Astrocyte of the spinal cord (primary cell): ENCODE data around the gene HES6.
"Not testable (repeated sequence)": the region's sequence is repeated elsewhere in the genome, so short reads cannot be mapped to it uniquely, and the experiment has no call there.

Experiments
- DNase-seq: peaks from one replicate; pipeline ENCODE4 v3.0.0; 2011; ENCODE audit warnings: low read depth, low spot score
- H3K4me3 ChIP-seq: 2 replicates; pipeline ENCODE4 v1.5.1; 2011; ENCODE audit warnings: low read depth, mild to moderate bottlenecking, low read length, moderate library complexity
- in situ Hi-C: cut with HindIII; loops from 2 replicates; pipeline ENCODE4 v1.10.0; 2017; ENCODE audit warnings: low sequenced_read_pairs
- TF ChIP-seq, protein P1 (sequence below): IDR thresholded peaks from 2 replicates; pipeline ENCODE4 v1.5.1; 2012; ENCODE audit warnings: low read depth, mild to moderate bottlenecking, low read length, inconsistent platforms

Gene HES6

DNA sequence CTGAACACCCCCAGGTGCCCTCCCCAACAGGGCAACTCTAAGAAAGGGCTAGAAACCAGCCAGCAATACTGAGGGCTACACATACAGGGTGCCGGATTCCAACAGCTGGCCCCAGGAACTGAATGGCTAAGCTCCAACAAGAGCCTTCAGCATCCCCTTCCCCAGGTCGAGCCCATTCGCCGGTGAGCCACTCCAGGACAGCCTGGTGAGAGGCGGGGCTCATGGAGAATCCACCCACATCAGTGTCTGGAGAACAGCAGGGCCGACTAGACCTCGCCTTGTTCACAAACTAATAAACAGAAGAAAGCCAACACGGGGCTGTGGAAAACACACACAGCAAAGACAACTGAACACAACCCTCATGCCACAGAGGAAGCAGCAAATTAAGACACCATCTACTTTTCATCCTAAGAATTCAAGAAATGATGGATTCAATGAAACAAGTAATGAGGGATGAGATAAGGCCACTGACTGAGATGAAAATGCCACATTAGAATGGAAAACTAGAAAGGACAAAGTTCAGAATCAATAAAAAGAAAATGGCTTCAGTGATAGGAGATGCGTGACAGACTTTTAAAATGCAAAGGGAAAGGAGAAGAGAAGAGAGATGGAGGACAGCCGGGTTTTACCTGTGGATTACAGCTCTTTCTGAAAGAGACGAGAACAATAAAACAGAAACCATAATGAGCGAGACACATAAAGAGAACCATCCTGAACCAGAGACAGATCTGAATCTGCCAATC, 40.4 kb upstream of the HES6 start:
- no peak for DNase-seq
- in situ Hi-C loops, result no loop called here
- no peak overlapping the region for H3K4me3 ChIP-seq
- TF ChIP-seq, protein P1, sequence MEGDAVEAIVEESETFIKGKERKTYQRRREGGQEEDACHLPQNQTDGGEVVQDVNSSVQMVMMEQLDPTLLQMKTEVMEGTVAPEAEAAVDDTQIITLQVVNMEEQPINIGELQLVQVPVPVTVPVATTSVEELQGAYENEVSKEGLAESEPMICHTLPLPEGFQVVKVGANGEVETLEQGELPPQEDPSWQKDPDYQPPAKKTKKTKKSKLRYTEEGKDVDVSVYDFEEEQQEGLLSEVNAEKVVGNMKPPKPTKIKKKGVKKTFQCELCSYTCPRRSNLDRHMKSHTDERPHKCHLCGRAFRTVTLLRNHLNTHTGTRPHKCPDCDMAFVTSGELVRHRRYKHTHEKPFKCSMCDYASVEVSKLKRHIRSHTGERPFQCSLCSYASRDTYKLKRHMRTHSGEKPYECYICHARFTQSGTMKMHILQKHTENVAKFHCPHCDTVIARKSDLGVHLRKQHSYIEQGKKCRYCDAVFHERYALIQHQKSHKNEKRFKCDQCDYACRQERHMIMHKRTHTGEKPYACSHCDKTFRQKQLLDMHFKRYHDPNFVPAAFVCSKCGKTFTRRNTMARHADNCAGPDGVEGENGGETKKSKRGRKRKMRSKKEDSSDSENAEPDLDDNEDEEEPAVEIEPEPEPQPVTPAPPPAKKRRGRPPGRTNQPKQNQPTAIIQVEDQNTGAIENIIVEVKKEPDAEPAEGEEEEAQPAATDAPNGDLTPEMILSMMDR, result no peak

DNA sequence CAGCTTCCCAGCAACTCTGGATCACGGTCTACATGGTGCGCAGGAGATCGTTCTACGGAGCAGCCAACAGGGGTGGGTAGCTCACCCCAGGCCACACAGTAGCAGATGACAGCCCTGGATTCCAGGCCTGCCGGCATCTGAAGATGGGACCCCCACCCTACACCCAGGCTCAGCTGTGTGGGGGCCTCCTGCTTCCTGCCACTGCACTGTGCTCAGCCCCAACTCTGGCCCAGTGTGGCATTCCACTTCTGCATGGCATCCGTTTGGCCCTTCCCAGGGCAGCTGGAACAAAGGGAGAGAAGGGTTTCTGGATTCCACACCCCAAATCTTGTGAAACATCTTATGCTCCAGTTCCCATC, 39.5 kb upstream of the HES6 start:
- in situ Hi-C loops, result no loop called here
- no peak overlapping the region for H3K4me3 ChIP-seq
- TF ChIP-seq, protein P1, result no peak
- no peak for DNase-seq

DNA sequence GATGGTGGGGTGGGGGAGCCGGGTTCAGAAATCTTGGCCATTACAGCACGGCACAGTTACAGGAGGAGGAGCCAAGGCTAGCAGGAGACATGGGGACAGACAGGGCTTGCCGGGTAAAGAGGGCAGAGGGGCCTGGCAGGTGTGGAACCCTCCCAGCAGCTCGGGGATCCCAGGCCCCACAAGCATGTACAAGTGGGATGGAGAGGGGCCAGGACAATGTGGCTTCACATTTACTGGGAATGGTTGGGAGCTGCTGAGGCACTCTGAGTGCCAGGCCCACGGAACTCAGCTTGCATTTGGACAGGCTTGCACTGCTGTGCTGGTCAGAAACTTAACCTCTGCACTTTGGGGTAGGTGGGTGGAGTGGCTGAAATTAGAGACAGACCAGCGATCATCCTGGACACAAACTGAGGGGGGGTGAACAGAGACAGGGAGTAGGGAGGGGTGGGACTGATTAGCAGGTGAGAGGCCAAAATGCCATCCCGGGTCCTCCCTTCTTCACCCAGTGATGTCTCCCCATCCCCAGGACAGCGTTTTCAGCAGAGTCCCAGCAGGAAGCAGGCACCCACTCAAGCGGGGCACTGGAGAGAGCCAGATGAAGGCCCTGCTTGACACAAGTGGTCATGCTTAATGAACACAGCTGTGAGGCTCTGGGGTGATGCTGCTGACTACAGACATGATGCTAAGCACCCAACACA, 38.9 kb upstream of the HES6 start:
- no peak overlapping the region for H3K4me3 ChIP-seq
- no peak for DNase-seq
- TF ChIP-seq, protein P1, result no peak
- in situ Hi-C loops, result no loop called here

DNA sequence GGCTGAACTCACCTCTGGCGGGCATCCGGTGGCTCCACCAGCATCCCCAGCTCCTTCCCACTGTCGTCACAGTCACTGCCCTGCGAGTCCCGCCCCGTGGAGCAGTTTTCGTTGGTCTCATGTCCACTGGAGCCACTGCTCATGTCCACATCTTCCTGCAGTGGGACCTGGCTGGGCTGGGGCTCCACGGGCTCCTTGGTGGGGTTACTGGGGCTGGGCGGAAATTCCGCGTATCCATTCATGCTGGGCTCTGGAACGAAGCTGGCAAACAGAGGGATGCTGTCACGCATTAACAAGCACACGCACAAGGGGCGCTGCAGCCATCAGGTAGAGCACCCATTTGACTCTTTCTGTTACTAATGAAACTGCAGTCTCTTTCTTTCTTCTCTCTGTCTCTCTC, 37.9 kb upstream of the HES6 start:
- in situ Hi-C loops, result no loop called here
- H3K4me3 ChIP-seq, result no peak overlapping the region
- TF ChIP-seq, protein P1, result peak; percentile 24
- DNase-seq, result no peak

DNA sequence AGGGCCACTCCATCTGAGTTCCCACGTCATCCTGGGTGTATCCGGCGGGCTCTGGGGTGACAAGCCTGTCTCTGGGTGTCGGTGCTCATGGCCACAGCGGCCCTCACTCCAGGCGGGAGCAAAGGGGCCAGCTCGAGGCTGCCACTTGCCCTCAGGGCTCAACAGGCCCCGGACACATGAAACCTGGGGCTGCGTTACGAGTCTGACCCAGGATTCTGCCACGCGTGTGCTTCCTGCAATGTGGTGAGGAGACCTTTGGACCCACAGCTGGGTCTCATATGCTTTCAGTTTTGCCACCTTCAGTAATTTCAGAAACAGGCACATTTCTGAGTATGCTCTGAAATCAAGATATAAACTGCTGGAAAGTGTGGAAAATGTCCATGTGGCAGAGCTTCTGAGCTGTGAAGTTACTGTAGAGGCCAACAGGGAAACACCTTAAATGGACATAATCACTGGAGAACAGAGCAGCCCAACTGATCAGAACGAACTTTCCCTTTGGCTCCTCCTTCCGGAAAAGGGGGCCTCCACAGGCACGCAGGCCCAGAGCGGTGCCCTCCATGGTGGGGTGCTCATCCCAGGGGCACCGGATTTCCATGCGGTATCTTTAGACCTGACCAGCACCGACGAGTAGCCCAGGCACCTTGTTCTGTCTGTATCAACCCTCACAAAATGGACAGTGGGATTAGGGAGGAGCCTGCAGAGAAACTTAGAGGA, 34.5 kb upstream of the HES6 start:
- no peak for DNase-seq
- TF ChIP-seq, protein P1, result no peak
- H3K4me3 ChIP-seq, result no peak overlapping the region
- in situ Hi-C loops, result no loop called here

DNA sequence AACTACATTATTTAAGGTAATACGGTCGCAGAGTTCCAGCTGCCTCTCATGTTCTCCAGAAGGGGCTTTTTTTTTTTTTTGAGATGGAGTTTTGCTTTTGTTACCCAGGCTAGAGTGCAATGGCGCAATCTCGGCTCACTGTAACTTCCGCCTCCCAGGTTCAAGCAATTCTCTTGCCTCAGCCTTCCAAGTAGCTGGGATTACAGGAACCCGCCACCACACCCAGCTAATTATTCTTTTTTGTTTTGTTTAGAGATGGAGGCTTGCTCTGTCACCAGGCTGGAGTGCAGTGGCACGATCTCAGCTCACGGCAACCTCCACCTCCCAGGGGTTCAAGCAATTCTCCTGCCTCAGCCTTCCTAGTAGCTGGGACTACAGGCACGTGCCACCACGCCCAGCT, 33.6 kb upstream of the HES6 start:
- DNase-seq, in situ Hi-C loops, H3K4me3 ChIP-seq: not testable (repeated sequence)

DNA sequence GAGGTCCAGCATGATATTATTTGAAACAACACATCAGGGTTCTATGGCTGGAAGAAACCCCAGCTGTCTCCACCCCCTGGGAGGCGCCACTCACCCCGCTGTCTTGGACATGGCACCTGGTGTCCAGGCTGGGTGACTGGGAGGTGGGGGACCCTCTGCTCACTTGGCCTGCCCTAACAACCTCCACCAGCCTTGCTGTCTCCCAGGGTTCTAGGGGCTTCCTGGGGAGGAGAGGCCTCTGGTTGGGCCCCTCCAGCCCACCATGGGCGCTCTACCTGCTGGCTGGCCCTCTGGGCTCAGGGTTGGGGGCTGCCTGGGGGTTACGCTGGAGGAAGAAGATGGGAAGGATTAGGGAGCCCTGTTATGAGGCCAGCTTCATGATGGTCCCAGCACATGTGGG, 32.3 kb upstream of the HES6 start:
- TF ChIP-seq, protein P1, result no peak
- in situ Hi-C loops, result no loop called here
- DNase-seq, result no peak

DNA sequence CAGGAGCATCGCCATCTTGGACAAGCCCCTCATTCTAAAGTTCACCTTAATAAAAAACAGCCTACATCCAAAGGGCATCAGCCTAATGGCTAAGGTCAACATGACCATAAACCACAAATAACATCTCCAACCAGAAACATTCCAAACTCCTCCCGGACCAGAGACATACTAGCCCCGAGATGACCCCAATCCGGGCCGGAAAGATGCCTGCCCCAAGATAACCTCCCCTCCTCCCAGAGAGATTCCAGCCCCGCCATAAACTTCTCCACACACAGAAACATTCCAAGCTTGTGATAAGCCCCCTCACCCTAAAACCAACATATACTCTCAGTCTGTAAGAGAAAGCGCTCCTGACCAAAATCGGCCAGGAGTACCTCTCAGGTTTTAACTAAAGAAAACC, 31.8 kb upstream of the HES6 start:
- DNase-seq, in situ Hi-C loops, H3K4me3 ChIP-seq: not testable (repeated sequence)

More for the DNA sequence above, 32.3 kb upstream of the HES6 start:
- H3K4me3 ChIP-seq, result no peak overlapping the region
